ENCODE results near the gene IL17RC.
A peak's percentile ranks its signal among the peaks of the same experiment; 100 is the strongest.
"Not testable (repeated sequence)": the region's sequence is repeated elsewhere in the genome, so short reads cannot be mapped to it uniquely, and the experiment has no call there.

Gene IL17RC

GRCh38 chr3:9916734-9917680 is at the start of gene IL17RC:
Gene IL17RC (plus strand): TSS chr3:9917098. CDS start chr3:9917316, 218 bp downstream.
- DNase-seq, result no peak

DNA sequence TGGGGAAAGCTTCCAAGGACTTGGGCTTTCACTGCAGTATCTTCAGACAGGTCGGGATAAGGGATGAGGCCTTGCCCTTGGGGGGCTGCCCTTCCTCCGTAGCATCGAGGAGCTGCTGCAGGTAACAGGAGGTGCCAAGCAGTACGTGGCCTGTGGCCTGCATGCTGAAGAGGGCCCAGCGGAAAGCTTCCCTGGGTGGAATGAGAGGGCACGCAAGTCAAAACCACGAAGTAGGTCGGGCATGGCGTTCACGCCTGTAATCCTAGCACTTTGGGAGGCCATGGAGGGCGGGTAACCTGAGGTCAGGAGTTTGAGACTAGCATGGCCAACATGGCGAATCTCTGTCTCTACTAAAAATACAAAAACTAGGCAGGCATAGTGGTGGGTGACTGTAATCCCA is 49.8 kb upstream of the IL17RC start:
- DNase-seq, result no peak

DNA sequence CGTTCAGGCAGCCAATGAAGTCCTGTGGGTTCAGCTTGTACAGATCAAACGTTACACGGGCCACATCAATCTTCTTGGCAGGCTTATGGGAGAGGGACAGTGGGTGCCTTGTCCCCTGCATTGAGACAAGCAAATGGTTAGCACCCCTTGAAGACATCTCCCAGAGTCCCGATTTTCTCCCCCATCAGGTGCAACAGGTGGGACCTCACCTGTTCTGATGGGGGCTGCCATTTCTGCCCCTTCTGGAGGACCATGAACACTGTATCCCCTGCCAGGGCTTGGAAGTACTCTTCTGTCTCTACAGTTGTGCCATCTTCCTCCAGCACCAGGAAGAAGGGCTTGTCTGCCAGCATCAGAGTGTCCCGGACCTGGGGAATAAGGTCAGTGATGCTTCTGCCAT is 46.9 kb upstream of the IL17RC start:
- DNase-seq, result no peak

DNA sequence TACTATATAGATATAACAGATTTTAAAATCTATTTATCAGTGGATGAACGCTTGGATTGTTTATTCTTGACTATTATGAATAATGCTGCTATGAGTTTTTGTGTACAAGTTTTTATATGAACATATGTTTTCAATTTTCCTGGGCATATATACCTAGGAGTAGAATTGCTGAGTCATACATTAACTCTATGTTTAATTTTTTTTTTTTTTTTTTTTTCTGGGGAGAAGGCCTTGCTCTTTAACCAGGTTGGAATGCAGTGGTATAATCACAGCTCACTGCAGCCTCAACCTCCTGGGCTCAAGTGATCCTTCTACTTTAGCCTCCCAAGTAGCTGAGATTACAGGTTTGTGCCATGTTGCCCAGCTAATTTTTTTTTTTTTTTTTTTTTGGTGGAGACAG is 45.9 kb upstream of the IL17RC start:
- DNase-seq, result no peak

GRCh38 chr3:9872067-9872466 is 44.8 kb upstream of the IL17RC start:
- not testable (repeated sequence) for DNase-seq

GRCh38 chr3:9875448-9875847 is 41.5 kb upstream of the IL17RC start:
- no peak for DNase-seq

DNA sequence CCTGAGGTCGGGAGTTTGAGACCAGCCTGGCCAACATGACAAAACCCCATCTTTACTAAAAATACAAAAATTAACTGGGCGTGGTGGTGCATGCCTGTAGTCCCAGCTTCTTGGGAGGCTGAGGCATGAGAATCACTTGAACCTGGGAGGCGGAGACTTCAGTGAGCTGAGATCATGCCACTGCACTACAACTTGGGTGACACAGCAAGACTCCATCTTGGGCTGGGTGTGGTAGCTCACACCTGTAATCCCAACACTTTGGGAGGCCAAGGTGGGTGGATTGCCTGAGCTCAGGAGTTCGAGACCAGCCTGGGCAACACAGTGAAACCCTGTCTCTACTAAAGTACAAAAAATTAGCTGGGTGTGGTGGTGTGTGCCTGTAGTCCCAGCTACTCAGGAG is 40.6 kb upstream of the IL17RC start:
- DNase-seq, result not testable (repeated sequence)

GRCh38 chr3:9876991-9877390 is 39.9 kb upstream of the IL17RC start:
- DNase-seq, result no peak

DNA sequence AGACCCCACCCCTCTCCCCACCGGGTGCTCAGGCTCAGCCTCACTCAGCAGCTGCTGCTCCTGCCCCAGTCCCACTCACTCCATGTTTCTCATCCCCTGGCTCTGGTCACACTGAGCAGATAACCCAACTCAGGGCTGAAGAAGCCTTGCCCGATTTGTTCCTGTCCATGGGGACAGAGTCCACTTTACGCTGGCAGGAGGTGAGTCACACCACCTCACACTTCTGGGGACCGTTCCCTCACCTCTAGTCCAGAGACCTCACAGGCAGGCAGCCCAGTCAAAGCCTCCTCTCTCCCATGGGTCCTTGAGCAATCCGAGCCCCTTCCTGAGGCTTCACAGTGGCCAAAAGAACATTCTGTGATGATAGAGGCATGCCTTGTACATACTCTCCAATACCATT is 38.2 kb upstream of the IL17RC start:
- DNase-seq, result no peak

DNA sequence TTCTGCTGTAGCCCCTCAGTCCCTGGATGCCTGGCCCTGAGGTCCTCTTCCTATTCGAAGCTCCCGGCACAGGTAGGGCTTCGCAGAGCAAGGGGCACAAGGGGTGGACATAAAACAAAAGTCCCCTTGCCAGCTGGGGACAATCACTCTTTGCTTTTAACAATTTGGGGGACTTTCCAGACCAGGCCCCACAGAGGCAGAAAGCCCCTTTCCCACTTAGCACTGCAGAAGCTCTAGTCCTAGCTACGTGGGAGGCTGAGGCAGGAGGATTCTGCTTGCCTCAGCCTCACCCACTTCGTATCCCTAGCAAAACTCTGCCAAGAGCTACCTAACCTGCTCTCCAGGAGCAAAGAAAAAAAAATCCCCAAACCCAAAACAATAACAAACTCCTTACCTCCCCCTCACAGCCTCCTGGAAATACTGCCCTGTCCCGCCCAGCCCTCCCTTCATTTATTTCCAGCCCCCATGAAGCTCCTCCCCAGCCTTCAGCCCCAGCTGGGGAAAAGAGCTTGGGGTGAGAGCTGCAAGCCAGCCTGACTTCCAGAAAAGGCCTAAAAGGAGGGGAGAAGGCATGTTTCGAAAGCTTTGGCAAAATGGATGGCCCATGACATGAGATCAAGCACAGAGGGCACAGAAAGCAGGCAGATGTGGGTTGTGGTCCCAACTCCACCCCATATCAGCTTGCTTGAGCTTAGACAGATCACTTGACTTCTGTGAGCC is 36.9 kb upstream of the IL17RC start, which contains the start of gene CIDEC:
Gene CIDEC, minus strand, starts transcription at position 424 of the 720 bp plus-strand sequence. CDS start 1,767 bp downstream, outside the sequence.
- no peak for DNase-seq

- no peak for DNase-seq
Observed at GRCh38 chr3:9881441-9881840, 35.5 kb upstream of the IL17RC start.

DNA sequence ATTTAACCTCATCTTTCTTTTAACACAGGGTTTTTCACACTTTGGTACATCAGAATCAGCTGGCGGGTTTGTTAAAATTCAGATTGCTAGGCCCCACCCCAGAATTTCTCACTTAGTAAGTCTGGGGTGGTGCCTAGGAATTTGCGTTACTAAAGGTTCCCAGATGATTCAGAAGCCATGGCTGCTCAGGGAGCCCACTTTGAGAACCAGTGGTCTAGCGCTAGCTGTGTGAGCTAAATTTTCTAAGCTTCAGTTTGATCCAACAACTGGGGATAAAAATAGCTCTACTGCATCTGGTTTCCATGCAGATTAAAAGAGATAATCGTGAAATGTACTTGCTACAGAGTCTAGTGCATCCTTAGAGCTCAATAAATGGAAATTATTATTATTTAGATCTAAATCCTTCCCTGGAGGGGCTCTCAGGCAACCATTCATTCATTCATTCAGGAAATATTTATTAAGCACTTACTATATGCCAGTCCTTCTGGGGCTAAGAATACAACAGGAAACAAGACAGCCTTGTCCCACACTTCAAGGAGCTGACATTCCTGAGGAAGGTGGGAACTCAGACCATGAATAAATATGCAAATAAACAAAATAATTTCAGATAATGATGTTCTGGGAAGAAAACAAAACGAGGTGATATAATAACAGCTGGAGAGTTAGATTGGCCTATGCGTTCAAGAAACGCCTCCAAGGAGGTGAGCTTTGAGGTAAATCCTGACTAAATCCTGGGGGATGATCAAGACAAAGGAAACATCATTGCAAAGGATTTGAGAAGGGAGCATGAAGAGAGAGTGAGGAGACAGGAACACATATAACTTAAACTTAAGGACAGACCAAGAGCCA is 33.0 kb upstream of the IL17RC start:
- DNase-seq, result no peak

- no peak for DNase-seq
Observed at GRCh38 chr3:9884555-9885165, 32.2 kb upstream of the IL17RC start.

- no peak for DNase-seq
Observed at GRCh38 chr3:9886328-9886727, 30.6 kb upstream of the IL17RC start.

DNA sequence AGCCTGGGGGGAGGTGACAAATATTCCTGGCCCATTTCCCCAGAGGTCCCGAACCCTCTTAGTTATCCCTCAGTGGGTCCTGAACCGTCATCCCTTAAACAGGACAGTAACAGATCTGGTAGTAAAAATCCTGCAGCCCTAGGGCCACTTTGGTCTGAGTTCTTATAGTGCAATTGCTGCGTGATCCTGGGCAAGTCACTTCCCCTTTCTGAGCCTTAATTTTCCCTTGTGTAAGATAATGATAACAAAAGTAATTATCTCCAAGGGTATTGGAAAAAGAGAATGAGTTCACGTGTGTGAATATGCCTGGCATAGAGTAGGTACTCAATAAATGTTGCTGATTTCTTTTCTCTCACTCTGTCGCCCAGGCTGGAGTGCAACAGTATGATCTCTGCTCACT is 29.4 kb upstream of the IL17RC start:
- DNase-seq, result no peak

DNA sequence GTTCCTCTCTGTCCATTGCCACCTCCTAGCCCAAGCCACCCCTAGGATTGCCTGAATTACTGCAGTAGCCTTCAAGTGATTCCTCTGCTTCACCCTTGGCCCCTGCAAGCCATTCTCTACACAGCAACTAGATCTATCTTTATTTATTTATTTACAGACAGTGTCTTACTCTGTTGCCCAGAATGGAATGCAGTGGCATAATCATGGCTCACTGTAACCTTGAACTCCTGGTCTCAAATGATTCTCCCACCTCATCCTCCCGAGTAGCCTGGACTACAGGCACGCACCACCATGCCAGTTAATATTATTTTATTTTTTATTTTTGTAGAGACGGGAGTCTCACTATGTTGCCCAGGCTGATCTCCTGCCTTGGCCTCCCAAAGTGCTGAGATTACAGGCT is 28.4 kb upstream of the IL17RC start:
- DNase-seq, result no peak

GRCh38 chr3:9889405-9889804 is 27.5 kb upstream of the IL17RC start:
- DNase-seq, result no peak

DNA sequence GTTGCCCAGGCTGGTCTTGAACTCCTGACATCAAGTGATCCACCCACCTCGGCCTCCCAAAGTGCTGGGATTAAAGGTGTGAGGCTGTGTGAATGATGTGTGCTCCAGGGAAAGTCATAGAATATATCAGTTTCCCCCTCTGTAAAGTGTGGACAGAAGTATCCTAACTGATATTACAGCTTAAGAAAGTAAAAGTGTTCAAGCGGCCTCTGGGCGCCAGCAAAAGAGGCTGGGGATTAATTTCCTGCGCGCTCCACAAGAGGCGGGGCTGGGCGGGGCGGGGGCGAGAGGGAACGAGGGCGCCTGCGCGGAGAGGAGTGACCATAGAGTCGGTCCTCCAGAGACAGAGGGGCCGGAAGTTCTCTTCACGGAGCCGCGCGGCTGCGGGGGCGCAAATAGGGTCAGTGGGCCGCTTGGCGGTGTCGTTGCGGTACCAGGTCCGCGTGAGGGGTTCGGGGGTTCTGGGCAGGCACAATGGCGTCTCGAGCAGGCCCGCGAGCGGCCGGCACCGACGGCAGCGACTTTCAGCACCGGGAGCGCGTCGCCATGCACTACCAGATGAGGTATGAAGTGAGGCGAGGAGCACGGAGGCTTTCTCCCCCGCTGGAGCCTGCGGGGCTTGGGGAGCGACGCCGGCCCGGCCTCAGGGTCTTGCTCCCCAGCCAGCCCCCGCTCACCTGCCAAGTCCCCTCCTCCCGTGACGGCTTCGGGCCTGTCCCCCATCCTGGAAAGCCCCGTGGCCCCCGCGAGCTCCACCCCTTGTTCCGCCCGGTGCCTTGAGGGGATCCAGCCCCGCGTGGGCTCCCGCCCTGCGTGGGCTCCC is 26.4 kb upstream of the IL17RC start, which contains the start of gene JAGN1:
Gene JAGN1, plus strand, starts transcription at position 362 of the 823 bp plus-strand sequence. Its CDS starts 113 bp downstream, at position 475.
- peak; percentile 89 for DNase-seq

DNA sequence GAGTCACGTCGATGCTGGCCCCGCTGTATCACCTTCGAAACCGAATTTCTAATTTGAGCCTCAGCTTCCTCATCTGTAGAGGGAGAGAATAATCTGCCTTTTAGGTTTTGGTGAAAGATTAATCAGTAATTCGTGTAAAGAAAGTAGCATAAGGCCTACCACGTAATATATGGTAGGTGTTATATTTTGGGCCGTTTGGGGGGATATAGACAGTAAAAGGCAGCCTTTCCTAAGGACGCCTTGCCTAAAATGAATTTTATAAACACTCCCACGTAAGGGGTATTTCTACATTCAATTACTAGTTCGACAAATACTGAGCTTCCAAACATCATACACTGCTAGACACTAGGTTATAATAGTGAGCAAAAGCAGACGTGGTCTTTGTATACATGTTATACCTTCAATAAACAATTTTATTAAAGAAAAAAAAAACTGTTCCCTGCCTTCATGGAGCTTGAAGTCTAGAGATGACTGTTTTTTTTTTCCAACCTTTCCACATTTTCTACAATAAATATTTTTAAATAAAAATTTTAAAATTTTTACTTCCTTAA is 25.8 kb upstream of the IL17RC start:
- no peak for DNase-seq

GRCh38 chr3:9893739-9894138 is 23.2 kb upstream of the IL17RC start:
- no peak for DNase-seq

DNA sequence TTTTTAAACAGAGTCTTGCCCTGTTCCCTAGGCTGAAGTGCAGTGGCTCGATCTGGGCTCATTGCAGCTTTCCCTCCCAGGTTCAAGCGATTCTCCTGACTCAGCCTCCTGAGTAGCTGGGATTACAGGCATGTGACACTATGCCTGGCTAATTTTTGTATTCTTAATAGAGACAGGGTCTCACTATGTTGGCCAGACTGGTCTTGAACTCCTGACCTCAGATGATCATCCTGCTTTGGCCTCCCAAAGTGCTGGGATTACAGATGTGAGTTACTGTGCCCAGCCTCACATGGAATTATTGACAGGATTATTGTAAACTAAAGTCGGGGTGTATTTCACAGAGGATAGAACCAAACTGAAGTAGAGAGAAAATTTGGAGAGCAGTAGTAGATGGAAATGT is 21.2 kb upstream of the IL17RC start:
- DNase-seq, result not testable (repeated sequence)

Data from CD4-positive, alpha-beta T cell treated with Interferon gamma for 1 hour (primary cell).